ENCODE data around the gene CDCA8.

DNA sequence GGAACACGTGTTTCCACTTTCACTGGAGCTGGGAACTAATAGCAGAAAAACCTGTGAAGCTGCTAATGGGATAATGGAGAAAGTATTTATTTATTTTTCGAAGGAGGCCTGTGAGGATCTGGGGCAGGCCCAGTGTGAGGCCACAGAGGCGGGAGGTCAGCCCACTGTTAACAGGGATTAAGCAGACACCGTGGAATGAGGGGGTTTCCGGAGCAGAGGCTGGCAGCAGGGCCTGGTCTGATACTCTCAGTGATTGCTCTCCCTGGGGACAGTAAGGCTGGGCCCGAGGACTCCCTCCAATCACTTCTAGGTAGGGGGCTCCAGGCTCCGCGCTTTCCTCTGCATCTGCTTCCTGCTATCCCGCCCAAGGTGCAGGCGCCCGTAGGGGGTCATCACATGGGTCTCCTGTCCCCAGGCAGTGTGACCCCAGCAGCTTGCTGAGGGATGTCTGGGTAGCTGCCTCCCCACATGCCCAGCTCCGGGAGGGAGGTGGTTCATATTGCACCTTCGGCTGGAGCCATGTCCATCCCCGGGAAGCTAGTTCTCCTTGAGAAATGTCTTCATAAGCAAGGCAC is 28.8 kb upstream of the CDCA8 start:
- no peak for TF ChIP-seq CTCF (IDR thresholded peaks at IDR 0.05)
- TF ChIP-seq POLR2A (IDR thresholded peaks at IDR 0.05) = no peak
